NCI-H1694 treated with DMSO at 0.1 percent for 48 hours (cell line): Measurements from ENCODE around the gene UBAP2L.

Experiments used
- DNase-seq: peaks from one replicate; lab custom pipeline; 2025; lab: John Stamatoyannopoulos, UW

UBAP2L gene, protein sequence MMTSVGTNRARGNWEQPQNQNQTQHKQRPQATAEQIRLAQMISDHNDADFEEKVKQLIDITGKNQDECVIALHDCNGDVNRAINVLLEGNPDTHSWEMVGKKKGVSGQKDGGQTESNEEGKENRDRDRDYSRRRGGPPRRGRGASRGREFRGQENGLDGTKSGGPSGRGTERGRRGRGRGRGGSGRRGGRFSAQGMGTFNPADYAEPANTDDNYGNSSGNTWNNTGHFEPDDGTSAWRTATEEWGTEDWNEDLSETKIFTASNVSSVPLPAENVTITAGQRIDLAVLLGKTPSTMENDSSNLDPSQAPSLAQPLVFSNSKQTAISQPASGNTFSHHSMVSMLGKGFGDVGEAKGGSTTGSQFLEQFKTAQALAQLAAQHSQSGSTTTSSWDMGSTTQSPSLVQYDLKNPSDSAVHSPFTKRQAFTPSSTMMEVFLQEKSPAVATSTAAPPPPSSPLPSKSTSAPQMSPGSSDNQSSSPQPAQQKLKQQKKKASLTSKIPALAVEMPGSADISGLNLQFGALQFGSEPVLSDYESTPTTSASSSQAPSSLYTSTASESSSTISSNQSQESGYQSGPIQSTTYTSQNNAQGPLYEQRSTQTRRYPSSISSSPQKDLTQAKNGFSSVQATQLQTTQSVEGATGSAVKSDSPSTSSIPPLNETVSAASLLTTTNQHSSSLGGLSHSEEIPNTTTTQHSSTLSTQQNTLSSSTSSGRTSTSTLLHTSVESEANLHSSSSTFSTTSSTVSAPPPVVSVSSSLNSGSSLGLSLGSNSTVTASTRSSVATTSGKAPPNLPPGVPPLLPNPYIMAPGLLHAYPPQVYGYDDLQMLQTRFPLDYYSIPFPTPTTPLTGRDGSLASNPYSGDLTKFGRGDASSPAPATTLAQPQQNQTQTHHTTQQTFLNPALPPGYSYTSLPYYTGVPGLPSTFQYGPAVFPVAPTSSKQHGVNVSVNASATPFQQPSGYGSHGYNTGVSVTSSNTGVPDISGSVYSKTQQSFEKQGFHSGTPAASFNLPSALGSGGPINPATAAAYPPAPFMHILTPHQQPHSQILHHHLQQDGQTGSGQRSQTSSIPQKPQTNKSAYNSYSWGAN

GRCh38 chr1:154220071-154220969, at the start of gene UBAP2L:
Gene UBAP2L, plus strand, starts transcription at chr1:154220955. Its CDS starts 4,169 bp downstream, at chr1:154225124.
- DNase-seq, result peak; percentile 100

- no peak for DNase-seq
These were observed 49.6 kb upstream of the UBAP2L start for GRCh38 chr1:154171223-154171583.

DNA sequence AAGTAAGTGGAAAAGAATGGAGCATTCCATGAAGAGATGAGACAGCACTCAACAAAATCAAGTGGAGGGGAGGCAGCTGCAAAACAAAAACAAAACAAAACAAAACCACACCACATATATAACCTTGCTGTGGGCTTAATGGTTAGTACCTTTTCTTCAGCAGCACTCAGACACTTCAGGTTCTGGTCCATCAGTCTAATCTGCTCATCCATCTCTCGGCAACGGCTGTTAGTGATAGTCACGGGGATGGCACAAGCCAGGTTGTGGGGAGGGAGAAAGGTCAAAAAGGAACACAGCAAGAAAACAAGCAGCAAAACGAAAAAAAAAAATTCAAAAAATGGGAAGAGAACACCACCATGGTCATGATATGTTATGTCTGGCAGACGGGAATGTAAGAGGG, 48.9 kb upstream of the UBAP2L start:
- DNase-seq, result no peak

DNA sequence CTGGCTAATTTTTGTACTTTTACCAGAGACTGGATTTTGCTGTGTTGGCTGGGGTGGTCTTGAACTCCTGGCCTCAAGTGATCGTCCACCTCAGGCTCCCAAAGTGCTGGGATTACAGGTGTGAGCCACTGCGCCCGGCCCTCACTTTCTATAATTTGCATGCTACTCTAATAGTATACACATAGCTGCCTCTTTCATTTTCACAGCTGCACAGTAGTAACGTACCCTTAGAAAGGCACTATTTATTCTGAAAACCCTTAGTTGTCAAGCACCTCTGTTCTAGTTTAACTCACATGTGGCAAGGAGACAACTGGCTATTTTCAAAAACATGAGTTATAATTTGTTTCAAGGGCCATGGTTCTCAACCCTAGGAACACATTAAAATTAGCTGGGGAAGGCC, 46.1 kb upstream of the UBAP2L start:
- no peak for DNase-seq

DNA sequence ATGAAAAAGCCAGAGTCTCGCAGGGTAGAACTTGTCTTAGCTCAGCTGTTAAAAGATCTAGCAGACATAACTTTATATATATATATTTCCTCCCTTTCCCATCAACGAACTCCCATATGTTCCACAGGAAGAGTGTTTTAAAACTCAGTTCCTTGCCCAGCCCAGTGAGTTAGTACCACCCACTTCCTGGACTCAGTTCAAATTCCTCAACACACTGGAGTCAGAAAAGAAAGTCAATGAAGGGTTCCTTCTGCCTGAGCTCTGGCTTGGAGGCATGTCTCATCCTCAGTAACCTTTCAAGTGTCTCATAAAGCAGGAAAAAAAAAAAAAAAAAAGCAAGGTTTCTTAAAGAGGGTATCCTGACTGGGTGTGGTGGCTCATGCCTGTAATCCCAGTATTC, 44.4 kb upstream of the UBAP2L start:
- no peak for DNase-seq

DNA sequence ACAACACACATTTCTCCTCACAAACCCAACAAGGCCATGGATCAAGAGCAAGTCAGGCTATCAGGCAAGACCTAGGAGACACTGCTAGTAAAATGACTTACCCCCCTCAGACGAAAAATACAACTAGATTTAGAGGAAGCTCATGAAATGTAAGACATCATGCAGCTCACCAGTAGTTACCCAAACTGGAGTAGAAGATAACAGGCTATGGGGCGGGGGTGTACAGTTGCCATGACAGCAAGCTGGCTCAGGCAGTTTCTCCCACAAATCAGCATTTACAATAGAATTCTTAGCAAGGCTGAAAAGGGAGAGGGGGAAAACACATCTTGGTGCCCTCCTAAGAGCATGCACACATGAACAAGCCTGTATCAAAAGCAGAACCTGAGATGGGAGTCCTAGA, 42.7 kb upstream of the UBAP2L start:
- no peak for DNase-seq

DNA sequence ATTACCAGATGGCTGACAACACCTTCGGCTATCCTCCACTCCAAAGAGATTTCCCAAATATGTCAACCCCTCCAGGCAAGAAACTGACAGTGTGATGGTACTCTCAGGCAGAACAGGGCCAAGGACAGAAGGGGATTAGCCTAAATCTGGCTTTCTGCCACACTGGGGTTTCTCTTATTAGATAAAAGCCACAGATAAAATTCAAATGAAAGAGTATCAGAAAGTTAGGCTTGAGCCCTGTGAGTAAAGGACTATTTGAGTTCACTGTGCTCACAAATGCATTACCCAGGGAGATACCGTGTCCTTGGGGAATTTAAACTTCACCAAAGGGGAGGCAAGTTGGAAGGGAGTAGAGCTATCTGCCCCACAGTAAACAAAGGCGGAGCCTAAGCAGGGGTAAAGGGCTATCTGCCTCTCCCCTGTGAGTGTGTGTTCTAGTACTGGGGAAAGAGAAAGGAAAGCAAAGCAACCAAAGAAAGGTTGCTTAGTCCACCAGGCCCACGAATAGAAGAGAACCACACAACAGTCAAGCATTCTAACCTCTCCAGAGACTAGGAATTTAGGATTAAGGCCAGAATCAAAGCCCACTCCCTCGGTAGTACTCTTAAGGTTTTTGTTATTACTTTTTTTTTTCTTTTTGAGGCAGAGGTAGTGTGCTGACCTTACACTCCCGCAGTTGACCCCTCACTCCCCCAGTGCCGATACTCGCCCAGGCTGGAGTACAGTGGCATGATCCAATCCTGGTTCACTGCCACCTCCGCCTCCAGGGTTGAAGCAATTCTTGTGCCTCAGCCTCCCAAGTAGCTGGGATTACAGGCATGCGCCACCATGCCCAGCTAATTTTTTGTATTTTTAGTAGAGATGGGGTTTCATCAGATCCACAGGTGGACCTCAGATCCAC, 41.6 kb upstream of the UBAP2L start:
- no peak for DNase-seq

GRCh38 chr1:154179946-154180687, 40.6 kb upstream of the UBAP2L start:
- DNase-seq, result no peak

GRCh38 chr1:154181944-154182343, 38.8 kb upstream of the UBAP2L start:
- DNase-seq, result no peak

DNA sequence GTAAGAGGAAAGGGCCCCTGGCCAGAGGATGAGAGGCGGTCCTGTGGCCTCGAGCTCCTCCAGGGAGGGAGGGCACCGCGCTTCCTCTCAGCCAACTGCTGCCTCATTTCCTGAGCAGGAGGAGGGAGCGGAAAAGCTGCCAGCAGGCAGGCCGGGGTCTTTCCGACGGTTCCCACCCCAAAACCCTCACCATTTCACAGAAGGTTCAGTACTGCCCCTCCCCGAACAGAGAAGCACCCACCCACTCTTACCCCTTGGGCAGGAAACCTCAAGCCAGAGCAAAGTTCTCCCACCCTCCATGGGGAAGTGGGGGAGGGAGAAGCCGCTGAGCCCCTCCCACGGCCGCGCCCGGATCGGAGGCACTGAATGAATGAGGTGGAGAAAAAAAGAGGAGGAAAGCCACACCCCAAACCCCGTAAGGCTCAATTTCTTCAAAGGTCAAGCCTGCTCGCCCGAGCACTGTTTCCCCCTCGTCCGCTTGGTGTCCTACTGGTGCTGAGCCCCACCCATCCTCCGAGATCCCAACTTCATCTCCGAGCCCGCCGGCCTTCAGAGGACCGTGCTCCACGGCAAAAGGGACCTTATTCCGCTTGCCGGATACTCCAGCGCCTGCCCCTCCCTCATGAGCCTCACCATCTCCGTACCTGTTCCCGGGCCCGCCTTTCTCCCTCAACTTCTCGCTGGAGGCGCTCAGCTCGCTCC, 38.3 kb upstream of the UBAP2L start:
- DNase-seq, result peak; percentile 75

- DNase-seq, result peak; percentile 99
These were observed 37.5 kb upstream of the UBAP2L start for GRCh38 chr1:154183046-154183915.

DNA sequence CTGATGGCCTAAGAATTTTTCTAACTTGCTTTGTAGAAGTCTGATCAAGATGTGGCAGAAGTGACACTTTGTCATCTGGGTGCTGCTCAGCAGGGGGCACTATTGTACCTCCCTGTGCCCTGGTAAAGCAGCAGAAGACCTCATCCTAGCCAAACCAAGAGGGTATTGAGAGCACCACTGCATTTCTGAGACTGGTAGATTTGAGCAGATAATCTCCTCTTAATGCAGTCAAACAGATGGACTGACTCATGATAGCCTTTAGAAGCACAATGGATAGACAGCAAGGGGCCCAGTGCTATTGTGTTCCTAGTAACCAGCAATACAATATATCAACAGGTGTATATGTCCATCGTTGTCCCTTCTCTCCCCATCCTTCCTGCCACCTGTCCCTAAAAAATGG, 34.6 kb upstream of the UBAP2L start:
- DNase-seq, result peak; percentile 81

GRCh38 chr1:154186852-154187501, 33.8 kb upstream of the UBAP2L start:
- no peak for DNase-seq

GRCh38 chr1:154190550-154190949, 30.2 kb upstream of the UBAP2L start:
- no peak for DNase-seq

DNA sequence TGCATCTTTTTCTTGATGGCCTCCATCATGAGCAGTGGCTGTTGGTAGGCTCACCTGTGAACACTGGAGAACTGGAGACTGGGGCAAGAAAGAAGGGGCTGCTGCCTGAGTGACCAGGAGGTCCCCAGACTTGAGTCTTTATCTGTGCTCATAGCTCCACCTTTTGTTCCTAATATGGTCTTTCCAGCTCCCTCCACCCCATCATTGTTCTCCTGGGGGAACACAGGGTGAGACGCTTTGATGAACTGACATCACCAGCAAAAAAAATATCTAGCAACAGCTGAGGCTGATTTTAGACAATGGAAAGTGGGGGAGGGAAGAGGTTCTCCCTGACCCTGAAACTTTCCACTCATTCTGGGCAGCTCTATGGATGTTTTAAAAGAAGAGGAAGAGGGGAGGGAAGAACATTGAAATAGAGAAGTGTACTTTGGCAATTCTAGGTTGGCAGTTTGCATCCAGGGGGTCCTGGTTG, 28.7 kb upstream of the UBAP2L start, which contains the start of gene TPM3:
TPM3 (minus strand) TSS at position 111 of the 472 bp plus-strand sequence; CDS start at position 29, 82 bp downstream.
- no peak for DNase-seq

DNA sequence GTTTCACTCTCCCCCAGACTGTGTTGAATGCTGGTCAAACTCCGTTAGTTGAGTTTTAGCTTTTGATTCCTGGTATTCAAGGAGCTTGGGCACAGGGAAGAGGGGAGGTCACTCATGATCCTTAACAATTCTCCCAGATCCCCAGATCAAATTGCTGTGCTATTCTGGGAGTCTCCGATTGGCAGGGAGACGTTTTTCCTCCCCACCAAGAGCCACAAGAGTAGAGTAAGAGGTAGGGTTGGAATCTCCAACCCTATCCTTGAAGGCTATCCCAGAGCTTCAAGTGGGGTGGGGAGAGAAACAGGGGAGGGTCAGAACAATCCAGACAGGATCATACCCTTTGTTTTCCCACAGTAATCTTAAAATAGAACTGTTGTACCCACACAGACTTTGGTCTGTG, 28.3 kb upstream of the UBAP2L start:
- DNase-seq, result no peak

DNA sequence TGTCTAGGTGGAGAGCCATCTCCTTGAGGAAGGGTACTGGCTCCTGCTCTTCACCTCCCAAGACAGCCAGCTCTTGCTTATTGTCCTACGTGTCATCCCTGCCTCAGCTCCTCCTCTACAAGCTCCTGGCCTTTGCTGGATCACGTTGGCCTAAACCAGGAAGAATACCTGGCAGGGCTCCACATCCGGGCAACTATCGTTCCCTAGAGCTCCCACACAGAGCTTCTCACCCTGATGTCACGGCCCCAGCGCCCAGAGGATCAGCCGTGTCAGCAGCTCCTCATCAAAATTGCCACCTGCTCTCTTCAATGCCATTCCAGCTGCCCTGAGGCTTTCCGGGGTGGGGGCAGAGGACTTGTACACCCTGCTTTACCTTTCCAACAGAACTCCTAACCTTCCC, 26.9 kb upstream of the UBAP2L start:
- no peak for DNase-seq
